HepG2 (cell line): ENCODE measurements around the gene F12. TPM values are rescaled to one million over a fixed set of nuclear protein-coding genes. Genes with fewer than 3 reads are reported as not detected.

Experiments
- ELF1 ChIP-seq: sonication (generic); formaldehyde crosslinking; IDR thresholded peaks from 2 replicates; pipeline ENCODE4 v1.4.0; 2020; ENCODE audit warnings: missing genetic modification reagents
- MBNL3 ChIP-seq: fragments of 250-450 bp; sonication (Bioruptor Pico); conservative IDR thresholded peaks from 2 replicates; pipeline ENCODE4 v1.8.0; 2022; ENCODE audit warnings: mild to moderate bottlenecking, inconsistent platforms
- PITX1 ChIP-seq: sonication (generic); formaldehyde crosslinking; IDR thresholded peaks from 2 replicates; pipeline ENCODE4 v1.5.1; 2020; ENCODE audit warnings: mild to moderate bottlenecking, missing genetic modification reagents
- SAFB2 ChIP-seq: sonication (generic); formaldehyde crosslinking; IDR thresholded peaks from 2 replicates; pipeline ENCODE4 v1.5.1; 2020; ENCODE audit warnings: missing genetic modification reagents, low read depth, mild to moderate bottlenecking, borderline replicate concordance
- ZBTB20 ChIP-seq: sonication (generic); formaldehyde crosslinking; IDR thresholded peaks from 2 replicates; pipeline ENCODE4 v1.8.1; 2023; ENCODE audit warnings: missing genetic modification reagents, low read depth, mild to moderate bottlenecking, borderline replicate concordance
- ZFP90 ChIP-seq: sonication (generic); formaldehyde crosslinking; IDR thresholded peaks from 2 replicates; pipeline ENCODE4 v1.8.0; 2022; ENCODE audit warnings: missing genetic modification reagents, mild to moderate bottlenecking, inconsistent platforms, borderline replicate concordance
- ZNF274 ChIP-seq: sonication (generic); formaldehyde crosslinking; IDR thresholded peaks from 2 replicates; pipeline ENCODE4 v1.5.1; 2020; ENCODE audit warnings: mild to moderate bottlenecking, missing genetic modification reagents
- polyA plus RNA-seq, 8 experiments: library from polyadenylated mRNA; depleted of rRNA in 3 of 8; stranded (reverse) in 7 of 8; unstranded in 1 of 8; fragments of >200 nt; fragmentation: Illumina TruSeq in 4 of 8; extraction: Trizol in 4 of 8; gene quantifications; 2 replicates each; pipeline versions ENCODE4 v1.2.1 to v1.2.3, GENCODE V29; 2011 to 2016; ENCODE audit warnings: low read depth in 4 of 8, missing spikeins in 1 of 8, mixed read lengths in 1 of 8; ENCODE audit not compliant: insufficient read depth in 1 of 8
- total RNA-seq, 5 experiments: library from RNA; depleted of rRNA; stranded (reverse); fragments of >200 nt; fragmentation: Illumina TruSeq; extraction: Trizol; gene quantifications; 2 replicates each; pipeline ENCODE4 v1.2.3, GENCODE V29; 2016; ENCODE audit warnings: low read depth in 1 of 5
- TF ChIP-seq, protein P1 (sequence below): sonication (generic); formaldehyde crosslinking; IDR thresholded peaks from 2 replicates; pipeline ENCODE4 v1.4.0; 2020; ENCODE audit warnings: missing genetic modification reagents, borderline replicate concordance
- TF ChIP-seq, protein P2 (sequence below): sonication (generic); formaldehyde crosslinking; IDR thresholded peaks from 2 replicates; pipeline ENCODE4 v1.4.0; 2020; ENCODE audit warnings: mild to moderate bottlenecking, missing genetic modification reagents
- TF ChIP-seq, protein P3 (sequence below): sonication (generic); formaldehyde crosslinking; IDR thresholded peaks from 2 replicates; pipeline ENCODE4 v1.5.1; 2020; ENCODE audit warnings: mild to moderate bottlenecking, missing genetic modification reagents, moderate library complexity

F12 gene
- total and polyA plus RNA-seq, 2 of the 13 experiments (the other 11 are each of a cell fraction or from before 2014, with no cell fraction given), result 2.5 to 3.0 TPM

DNA sequence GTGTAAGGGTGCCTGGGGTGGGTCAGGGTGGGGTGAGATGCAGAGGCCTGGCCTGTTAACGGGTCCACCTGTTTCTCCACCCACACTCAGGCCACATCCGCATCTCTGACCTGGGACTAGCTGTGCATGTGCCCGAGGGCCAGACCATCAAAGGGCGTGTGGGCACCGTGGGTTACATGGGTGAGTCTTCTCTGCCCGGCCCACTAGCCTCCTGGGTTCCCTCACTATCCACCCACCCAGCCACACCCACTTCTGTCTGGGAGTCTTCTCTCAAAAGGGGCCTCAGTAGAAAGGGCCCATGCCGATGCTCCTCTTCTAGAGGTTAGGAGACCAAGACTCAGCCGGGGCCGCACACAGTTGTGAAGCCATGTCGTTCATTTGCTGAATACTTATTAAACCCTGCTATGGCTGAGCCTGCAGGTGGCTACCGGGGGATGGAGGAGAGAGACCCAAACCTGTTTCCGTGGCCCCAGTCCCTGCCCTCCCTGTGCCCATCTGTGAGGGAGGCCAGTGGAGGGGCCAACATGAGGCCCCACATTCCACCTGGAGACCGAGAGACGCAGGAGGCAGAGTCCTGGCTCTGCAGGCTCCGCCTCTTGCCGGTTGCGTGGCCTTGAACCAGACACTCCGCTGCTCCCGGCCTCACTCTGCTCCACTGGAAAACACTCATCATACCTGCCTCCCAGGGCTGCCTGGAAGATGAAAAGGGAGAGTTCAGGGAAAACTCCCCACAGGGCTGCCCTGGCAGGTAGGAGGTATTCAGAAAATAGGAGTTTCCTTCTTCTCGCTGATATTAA, 25.8 kb upstream of the F12 start (continued):
- TF ChIP-seq, protein P1, sequence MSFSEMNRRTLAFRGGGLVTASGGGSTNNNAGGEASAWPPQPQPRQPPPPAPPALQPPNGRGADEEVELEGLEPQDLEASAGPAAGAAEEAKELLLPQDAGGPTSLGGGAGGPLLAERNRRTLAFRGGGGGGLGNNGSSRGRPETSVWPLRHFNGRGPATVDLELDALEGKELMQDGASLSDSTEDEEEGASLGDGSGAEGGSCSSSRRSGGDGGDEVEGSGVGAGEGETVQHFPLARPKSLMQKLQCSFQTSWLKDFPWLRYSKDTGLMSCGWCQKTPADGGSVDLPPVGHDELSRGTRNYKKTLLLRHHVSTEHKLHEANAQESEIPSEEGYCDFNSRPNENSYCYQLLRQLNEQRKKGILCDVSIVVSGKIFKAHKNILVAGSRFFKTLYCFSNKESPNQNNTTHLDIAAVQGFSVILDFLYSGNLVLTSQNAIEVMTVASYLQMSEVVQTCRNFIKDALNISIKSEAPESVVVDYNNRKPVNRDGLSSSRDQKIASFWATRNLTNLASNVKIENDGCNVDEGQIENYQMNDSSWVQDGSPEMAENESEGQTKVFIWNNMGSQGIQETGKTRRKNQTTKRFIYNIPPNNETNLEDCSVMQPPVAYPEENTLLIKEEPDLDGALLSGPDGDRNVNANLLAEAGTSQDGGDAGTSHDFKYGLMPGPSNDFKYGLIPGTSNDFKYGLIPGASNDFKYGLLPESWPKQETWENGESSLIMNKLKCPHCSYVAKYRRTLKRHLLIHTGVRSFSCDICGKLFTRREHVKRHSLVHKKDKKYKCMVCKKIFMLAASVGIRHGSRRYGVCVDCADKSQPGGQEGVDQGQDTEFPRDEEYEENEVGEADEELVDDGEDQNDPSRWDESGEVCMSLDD (CRISPR knock-in tag), result no peak
- TF ChIP-seq ELF1 (no peak), MBNL3 (CRISPR knock-in tag) (no peak), ZNF274 (no peak), ZBTB20 (CRISPR knock-in tag) (no peak), SAFB2 (CRISPR knock-in tag) (0 out of 2 replicates have a peak, but pooled peaks have one; percentile 31), PITX1 (no peak), ZFP90 (CRISPR knock-in tag) (no peak)
- TF ChIP-seq, protein P2, sequence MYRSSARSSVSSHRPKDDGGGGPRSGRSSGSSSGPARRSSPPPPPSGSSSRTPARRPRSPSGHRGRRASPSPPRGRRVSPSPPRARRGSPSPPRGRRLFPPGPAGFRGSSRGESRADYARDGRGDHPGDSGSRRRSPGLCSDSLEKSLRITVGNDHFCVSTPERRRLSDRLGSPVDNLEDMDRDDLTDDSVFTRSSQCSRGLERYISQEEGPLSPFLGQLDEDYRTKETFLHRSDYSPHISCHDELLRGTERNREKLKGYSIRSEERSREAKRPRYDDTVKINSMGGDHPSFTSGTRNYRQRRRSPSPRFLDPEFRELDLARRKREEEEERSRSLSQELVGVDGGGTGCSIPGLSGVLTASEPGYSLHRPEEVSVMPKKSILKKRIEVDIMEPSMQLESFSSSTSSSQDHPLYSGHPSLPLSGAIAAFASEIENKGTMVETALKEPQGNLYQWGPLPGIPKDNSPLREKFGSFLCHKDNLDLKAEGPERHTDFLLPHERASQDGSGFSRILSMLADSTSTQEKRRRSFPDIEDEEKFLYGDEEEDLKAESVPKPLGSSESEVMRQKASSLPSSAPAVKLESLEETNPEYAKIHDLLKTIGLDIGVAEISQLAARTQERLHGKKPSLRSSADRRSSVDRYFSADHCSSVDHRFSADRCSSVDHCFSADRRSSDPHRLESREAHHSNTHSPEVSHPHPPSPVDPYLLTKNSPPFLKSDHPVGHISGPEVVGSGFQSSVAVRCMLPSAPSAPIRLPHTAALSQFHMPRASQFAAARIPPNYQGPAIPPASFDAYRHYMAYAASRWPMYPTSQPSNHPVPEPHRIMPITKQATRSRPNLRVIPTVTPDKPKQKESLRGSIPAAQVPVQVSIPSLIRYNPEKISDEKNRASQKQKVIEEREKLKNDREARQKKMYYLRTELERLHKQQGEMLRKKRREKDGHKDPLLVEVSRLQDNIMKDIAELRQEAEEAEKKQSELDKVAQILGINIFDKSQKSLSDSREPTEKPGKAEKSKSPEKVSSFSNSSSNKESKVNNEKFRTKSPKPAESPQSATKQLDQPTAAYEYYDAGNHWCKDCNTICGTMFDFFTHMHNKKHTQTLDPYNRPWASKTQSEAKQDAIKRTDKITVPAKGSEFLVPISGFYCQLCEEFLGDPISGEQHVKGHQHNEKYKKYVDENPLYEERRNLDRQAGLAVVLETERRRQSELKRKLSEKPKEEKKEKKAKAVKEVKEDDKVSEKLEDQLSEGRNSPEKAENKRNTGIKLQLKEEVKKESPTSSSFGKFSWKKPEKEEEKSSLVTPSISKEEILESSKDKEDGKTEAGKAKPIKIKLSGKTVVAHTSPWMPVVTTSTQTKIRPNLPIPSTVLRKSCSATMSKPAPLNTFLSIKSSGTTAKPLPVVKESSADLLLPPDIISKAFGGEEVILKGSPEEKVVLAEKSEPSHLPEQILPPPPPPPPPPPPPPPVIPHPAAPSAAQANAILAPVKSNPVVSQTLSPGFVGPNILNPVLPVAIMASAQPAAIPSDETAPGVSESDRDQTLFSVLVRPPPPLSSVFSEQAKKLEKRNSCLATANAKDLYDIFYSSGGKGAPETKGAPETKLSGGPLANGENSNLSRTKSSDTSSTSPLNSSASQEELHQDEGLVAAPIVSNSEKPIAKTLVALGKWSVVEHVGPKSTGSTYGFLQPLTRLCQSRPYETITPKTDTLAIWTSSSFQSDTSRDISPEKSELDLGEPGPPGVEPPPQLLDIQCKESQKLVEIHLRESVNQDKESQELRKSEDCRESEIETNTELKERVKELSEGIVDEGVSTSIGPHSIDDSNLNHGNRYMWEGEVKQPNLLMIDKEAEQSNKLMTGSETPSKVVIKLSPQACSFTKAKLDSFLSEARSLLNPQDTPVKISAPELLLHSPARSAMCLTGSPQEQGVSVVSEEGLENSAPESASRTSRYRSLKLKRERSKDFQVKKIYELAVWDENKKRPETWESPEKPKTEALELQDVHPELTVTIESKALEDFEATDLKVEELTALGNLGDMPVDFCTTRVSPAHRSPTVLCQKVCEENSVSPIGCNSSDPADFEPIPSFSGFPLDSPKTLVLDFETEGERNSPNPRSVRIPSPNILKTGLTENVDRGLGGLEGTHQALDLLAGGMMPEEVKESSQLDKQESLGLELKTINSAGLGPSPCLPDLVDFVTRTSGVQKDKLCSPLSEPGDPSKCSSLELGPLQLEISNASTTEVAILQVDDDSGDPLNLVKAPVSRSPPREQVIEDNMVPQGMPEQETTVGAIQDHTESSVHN (CRISPR knock-in tag), result 0 out of 2 replicates have a peak, but pooled peaks have one; percentile 45
- TF ChIP-seq, protein P3, sequence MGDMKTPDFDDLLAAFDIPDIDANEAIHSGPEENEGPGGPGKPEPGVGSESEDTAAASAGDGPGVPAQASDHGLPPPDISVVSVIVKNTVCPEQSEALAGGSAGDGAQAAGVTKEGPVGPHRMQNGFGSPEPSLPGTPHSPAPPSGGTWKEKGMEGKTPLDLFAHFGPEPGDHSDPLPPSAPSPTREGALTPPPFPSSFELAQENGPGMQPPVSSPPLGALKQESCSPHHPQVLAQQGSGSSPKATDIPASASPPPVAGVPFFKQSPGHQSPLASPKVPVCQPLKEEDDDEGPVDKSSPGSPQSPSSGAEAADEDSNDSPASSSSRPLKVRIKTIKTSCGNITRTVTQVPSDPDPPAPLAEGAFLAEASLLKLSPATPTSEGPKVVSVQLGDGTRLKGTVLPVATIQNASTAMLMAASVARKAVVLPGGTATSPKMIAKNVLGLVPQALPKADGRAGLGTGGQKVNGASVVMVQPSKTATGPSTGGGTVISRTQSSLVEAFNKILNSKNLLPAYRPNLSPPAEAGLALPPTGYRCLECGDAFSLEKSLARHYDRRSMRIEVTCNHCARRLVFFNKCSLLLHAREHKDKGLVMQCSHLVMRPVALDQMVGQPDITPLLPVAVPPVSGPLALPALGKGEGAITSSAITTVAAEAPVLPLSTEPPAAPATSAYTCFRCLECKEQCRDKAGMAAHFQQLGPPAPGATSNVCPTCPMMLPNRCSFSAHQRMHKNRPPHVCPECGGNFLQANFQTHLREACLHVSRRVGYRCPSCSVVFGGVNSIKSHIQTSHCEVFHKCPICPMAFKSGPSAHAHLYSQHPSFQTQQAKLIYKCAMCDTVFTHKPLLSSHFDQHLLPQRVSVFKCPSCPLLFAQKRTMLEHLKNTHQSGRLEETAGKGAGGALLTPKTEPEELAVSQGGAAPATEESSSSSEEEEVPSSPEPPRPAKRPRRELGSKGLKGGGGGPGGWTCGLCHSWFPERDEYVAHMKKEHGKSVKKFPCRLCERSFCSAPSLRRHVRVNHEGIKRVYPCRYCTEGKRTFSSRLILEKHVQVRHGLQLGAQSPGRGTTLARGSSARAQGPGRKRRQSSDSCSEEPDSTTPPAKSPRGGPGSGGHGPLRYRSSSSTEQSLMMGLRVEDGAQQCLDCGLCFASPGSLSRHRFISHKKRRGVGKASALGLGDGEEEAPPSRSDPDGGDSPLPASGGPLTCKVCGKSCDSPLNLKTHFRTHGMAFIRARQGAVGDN, result peak; percentile 83
